ENCODE data around the gene TEX13A.

Gene TEX13A

DNA sequence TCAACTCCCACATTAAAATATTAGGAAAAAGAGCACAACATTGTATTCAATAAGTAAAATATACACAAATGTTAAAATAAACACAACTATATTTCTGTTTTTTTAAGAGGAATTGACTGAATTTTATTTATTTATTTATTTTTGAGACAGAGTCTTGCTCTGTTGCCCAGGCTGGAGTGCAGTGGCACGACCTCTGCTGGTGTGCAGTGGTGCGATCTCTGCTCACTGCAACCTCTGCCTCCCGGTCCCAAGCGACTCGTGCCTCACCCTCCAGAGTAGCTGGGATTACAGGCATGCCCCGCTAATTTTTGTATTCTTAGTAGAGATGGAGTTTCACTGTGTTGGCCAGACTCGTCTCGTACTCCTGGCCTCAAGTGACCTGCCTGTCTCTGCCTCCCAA lies 31.4 kb downstream of the TEX13A start:
- no peak for TF ChIP-seq CTCF (IDR thresholded peaks at IDR 0.05; ENCODE audit: borderline replicate concordance, insufficient read depth, low read depth, low read length)

DNA sequence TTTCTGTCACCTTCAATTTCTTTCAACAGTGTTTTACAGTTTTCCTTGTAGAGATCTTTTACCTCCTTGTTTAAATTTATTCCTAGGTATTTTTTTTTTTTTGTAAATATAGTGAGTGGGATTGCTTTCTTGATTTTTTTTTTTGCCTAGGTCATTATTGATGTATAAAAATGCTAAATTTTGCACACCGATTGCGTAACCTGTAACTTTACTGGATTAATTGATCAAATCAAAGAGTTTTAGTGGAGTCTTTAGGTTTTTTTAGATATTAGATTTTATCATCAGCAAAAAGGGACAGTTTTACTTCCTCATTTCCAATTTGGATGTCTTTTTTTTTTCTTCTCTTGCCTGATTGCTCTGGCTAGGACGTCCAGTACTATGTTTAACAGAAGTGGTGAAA lies 40.9 kb downstream of the TEX13A start:
- no peak for TF ChIP-seq CTCF (IDR thresholded peaks at IDR 0.05; ENCODE audit: borderline replicate concordance, insufficient read depth, low read depth, low read length)

More for the DNA sequence above, 31.4 kb downstream of the TEX13A start:
- no peak overlapping the region for H3K4me3 ChIP-seq (ENCODE audit: low read depth, low read length)

GRCh38 chrX:105173071-105173470 lies 47.4 kb downstream of the TEX13A start:
- H3K4me3 ChIP-seq (ENCODE audit: low read depth, low read length) = no peak overlapping the region
- no peak for TF ChIP-seq CTCF (IDR thresholded peaks at IDR 0.05; ENCODE audit: borderline replicate concordance, insufficient read depth, low read depth, low read length)

More for the DNA sequence above, 40.9 kb downstream of the TEX13A start:
- no peak overlapping the region for H3K4me3 ChIP-seq (ENCODE audit: low read depth, low read length)

Data from GM12875 (cell line).